GM12872 (cell line): ENCODE data around the gene TLR3.

Experiments
- CTCF ChIP-seq: IDR thresholded peaks from 3 replicates; pipeline ENCODE4 v1.5.1; 2011; ENCODE audit warnings: low read depth, mild to moderate bottlenecking, low read length, moderate library complexity; ENCODE audit not compliant: insufficient read depth

TLR3 gene

GRCh38 chr4:186058980-186059316 is 10.0 kb upstream of the TLR3 start:
- no peak for TF ChIP-seq CTCF

GRCh38 chr4:186061921-186062320 is 7.0 kb upstream of the TLR3 start:
- no peak for TF ChIP-seq CTCF

GRCh38 chr4:186067757-186068385 is 1.1 kb upstream of the TLR3 start:
- peak; percentile 80 for TF ChIP-seq CTCF

GRCh38 chr4:186069729-186070128 is 773 bp downstream of the TLR3 start:
- TF ChIP-seq CTCF, result no peak

- TF ChIP-seq CTCF, result no peak
Observed at GRCh38 chr4:186072516-186072915, 3.6 kb downstream of the TLR3 start.

GRCh38 chr4:186074189-186074588 is 5.2 kb downstream of the TLR3 start:
- TF ChIP-seq CTCF, result no peak

GRCh38 chr4:186078981-186079638 is 10.2 kb downstream of the TLR3 start:
- no peak for TF ChIP-seq CTCF
